Heart right ventricle (tissue), 16 donors: Measurements from ENCODE around the gene CHN2. TPM values are rescaled to one million over a fixed set of nuclear protein-coding genes. Genes with fewer than 3 reads are reported as not detected.
"Not testable (repeated sequence)": the region's sequence is repeated elsewhere in the genome, so short reads cannot be mapped to it uniquely, and the experiment has no call there.

Experiments used
- ATAC-seq, 8 donors: fragments of 200-7000 bp; cut with Tn5 transposase; one replicate each; pipeline ENCODE4 v1.9.1; 2020; ENCODE audit warnings: mild to moderate bottlenecking in 8 of 8, moderate library complexity in 8 of 8, moderate number of reproducible peaks in 1 of 8
- DNase-seq, 2 donors: peaks; one replicate each; pipeline ENCODE4 v3.0.0-alpha.2; 2020
- H3K27ac ChIP-seq, 10 donors: fragments of 200-600 bp; sonication (generic) in 2 of 10; one replicate each; pipeline versions ENCODE4 v1.5.0 to v1.8.0; 2020 to 2022; ENCODE audit warnings: mild to moderate bottlenecking in 3 of 10
- H3K27me3 ChIP-seq, 7 donors: fragments of 200-600 bp; one replicate each; pipeline ENCODE4 v1.8.0; 2021 to 2022; ENCODE audit warnings: mild to moderate bottlenecking in 2 of 7
- H3K36me3 ChIP-seq, 9 donors: fragments of 200-600 bp; sonication (generic) in 1 of 9; one replicate each; pipeline versions ENCODE4 v1.5.0 to v1.8.0; 2020 to 2022; ENCODE audit warnings: mild to moderate bottlenecking in 2 of 9
- H3K4me1 ChIP-seq, 9 donors: fragments of 200-600 bp; sonication (generic) in 1 of 9; one replicate each; pipeline versions ENCODE4 v1.5.0 to v1.8.0; 2020 to 2022; ENCODE audit warnings: mild to moderate bottlenecking in 4 of 9
- H3K4me3 ChIP-seq, 10 donors: fragments of 200-600 bp; sonication (generic) in 2 of 10; one replicate each; pipeline versions ENCODE4 v1.5.0 to v1.8.0; 2020 to 2022; ENCODE audit warnings: mild to moderate bottlenecking in 7 of 10, moderate library complexity in 2 of 10
- H3K9me3 ChIP-seq, 11 donors: fragments of 200-600 bp in 10 of 11; sonication (generic) in 2 of 11; one replicate each; pipeline versions ENCODE4 v1.5.0 to v1.8.0; 2013 to 2022; ENCODE audit warnings: mild to moderate bottlenecking in 2 of 11, control low read depth in 1 of 11, moderate library complexity in 1 of 11
- WGBS, 2 donors: extraction: QIAGEN DNeasy Blood & Tissue Kit; methylation state at CpG; one replicate each; pipeline ENCODE4 v1.1.7; 2013; ENCODE audit warnings: inconsistent platforms in 1 of 2; 5-methylcytosine and 5-hydroxymethylcytosine counted together
- intact Hi-C, 10 donors: fragments of 100-400 bp; cut with DNase I; formaldehyde crosslinking; loops; one replicate each; pipeline versions ENCODE4 v1.11.1 to v1.14.2; 2022
- polyA plus RNA-seq, 2 donors: library from polyadenylated mRNA; stranded (reverse); fragments of 200-250 nt; gene quantifications; one replicate each; pipeline ENCODE4 v1.2.3, GENCODE V29; 2013
- total RNA-seq, 10 donors: library from RNA; stranded (reverse); fragmentation: NEBNext Ultra II Directional in 3 of 10; extraction: Animal tissue kit (Norgen Biotek cat#: 25700) in 3 of 10; gene quantifications; one replicate each; pipeline versions ENCODE4 v1.2.1 to v1.2.4, GENCODE V29; 2021 to 2023
- TF ChIP-seq, protein P1 (sequence below), 9 donors: fragments of 200-600 bp; sonication (generic) in 2 of 9; IDR thresholded peaks; one replicate each; pipeline versions ENCODE4 v1.5.0 to v1.8.0; 2021 to 2022; ENCODE audit warnings: antibody characterized with exemption in 9 of 9, mild to moderate bottlenecking in 5 of 9, moderate library complexity in 1 of 9
- donor health status: Arrhythmogenic right ventricular cardiomyopathy.
- donor health status: ischemic (EF 13 %, LVEDD 7.1; RV severe dilation, severe dysfunction).
- donor health status: healthy with polysubstance abuse.
- donor health status: DM: no; HTN: yes; CAD: no.
- donor health status: DM: no; HTN: no; CAD: no.
- donor health status: ischemic (EF 25% LVEDD 6.9; RV normal size, moderate dysfunction).
- donor health status: ischemic (EF 25% LVEDD 5.7; RV mildly dilated, moderate dysfunction).
- donor health status: healthy.
- donor health status: DM: yes; HTN: yes; CAD: no.
- donor health status: Ischemic cardiomyopathy.
- donor health status: ischemic (EF 35%, LVEDD 5.7; RV mildly dilated, moderate dysfunction).
- donor health status: nonischemic (EF 11% LVEDD 7.7; RV severe dilation, severe dysfunction).
- donor health status: DM: yes; HTN: yes; CAD: no.
- donor health status: PGD.
- donor health status: ischemic (EF 29% LVEDD 5.4; RV normal size, mild dysfunction).
- donor health status: nonischemic (EF 23%, LVEDD 6.1; RV moderate dilation, normal function).

The CHN2 gene
- total and polyA plus RNA-seq, 12 donors: 5.9 to 54.9 (median 22.6) TPM

DNA sequence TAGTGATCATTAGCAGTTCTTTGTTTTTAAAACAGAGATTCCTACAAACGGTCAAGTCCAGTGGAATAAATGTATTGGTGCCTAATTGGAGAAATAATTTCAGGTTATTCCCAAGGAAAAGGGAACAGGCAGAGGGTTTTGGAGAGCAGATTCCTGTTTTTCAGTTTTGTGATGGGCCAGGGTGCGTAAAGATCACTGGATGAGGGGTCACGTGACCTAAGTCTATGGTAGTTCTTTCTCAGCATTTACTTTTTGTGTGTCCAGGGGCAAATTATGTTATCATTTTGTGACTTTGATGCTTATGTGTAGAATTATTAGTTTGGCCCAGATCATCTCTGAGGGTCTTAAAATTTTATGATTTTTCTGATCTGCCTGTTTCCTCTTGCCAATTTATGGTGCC, 15.2 kb downstream of the CHN2 start:
- no peaks in the 10 kb centered on the region for H3K9me3 ChIP-seq
- H3K27ac ChIP-seq: no peak overlapping the region
- no peaks in the 10 kb centered on the region for H3K27me3 ChIP-seq
- peaks cover 0 to 14% (median under 1%) of the 10 kb centered on the region in 9 donors for H3K4me1 ChIP-seq
- WGBS, 2 donors: 93% methylated on average over 3 of the region's 3 CpGs
- intact Hi-C loops: loop anchor here in 1 of 10 donors (10.0 kb wide), 1 partner anchor 195 kb away; no protein-coding TSS in a partner anchor
- no peak overlapping the region for H3K4me3 ChIP-seq
- ATAC-seq (no peak), DNase-seq (no peak)
- TF ChIP-seq, protein P1, sequence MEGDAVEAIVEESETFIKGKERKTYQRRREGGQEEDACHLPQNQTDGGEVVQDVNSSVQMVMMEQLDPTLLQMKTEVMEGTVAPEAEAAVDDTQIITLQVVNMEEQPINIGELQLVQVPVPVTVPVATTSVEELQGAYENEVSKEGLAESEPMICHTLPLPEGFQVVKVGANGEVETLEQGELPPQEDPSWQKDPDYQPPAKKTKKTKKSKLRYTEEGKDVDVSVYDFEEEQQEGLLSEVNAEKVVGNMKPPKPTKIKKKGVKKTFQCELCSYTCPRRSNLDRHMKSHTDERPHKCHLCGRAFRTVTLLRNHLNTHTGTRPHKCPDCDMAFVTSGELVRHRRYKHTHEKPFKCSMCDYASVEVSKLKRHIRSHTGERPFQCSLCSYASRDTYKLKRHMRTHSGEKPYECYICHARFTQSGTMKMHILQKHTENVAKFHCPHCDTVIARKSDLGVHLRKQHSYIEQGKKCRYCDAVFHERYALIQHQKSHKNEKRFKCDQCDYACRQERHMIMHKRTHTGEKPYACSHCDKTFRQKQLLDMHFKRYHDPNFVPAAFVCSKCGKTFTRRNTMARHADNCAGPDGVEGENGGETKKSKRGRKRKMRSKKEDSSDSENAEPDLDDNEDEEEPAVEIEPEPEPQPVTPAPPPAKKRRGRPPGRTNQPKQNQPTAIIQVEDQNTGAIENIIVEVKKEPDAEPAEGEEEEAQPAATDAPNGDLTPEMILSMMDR (IDR thresholded peaks at IDR 0.05): no peak
- H3K36me3 ChIP-seq: no peaks in the 10 kb centered on the region

DNA sequence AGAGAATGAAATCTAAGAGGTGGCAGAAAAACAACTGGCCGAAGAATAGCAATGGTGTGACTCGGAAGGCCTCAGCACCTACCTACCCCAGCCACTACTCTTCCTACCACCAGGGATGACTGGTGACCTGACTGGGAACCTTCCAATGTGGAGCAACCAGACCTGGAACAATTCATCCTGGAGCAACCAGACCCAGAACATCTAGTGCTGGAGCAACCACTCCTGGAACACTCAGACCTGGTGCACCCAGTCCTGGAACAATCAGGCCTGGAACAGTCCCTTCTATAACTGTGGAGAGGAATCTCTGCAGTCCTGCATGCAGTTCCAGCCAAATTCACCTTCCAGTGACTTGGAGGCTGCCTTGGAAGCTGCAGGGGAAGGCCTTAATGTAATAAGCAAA, 18.2 kb downstream of the CHN2 start:
- not testable (repeated sequence) for H3K36me3 ChIP-seq

DNA sequence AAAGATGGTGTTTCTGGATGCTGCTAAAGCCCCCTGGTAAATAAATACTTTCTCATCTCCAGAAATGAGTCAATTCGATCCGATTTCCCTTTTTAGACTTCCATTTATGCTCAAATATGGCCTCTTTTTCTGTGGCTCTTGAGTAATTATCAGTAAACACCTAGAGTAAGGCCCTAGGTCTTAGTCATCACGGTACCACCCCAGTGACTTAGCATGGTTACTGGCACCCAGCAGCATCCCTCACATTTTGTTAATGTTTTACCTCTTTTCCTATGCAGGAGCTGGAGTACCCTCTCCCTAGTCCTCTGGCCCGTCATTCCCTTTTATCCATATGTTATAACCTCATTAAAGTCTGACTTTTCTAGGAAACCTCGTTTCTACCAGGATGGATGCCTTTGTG, 19.5 kb downstream of the CHN2 start:
- WGBS, 2 donors: 94 to 95% methylated on average over 5 of the region's 5 CpGs
- TF ChIP-seq, protein P1 (IDR thresholded peaks at IDR 0.05): no peak
- Histone ChIP-seq H3K4me3 (no peak overlapping the region), H3K9me3 (no peaks in the 10 kb centered on the region), H3K27ac (no peak overlapping the region), H3K27me3 (no peaks in the 10 kb centered on the region), H3K36me3 (no peaks in the 10 kb centered on the region), H3K4me1 (peaks cover 0 to 24% (median 9%) of the 10 kb centered on the region in 9 donors)
- no peak for ATAC-seq
- no peak for DNase-seq
- intact Hi-C loops: no loop called here

More for the DNA sequence above, 18.2 kb downstream of the CHN2 start:
- H3K4me3 ChIP-seq, DNase-seq, intact Hi-C loops, H3K27ac ChIP-seq, H3K9me3 ChIP-seq, H3K27me3 ChIP-seq, ATAC-seq: not testable (repeated sequence)
- H3K4me1 ChIP-seq: peaks cover 0 to 24% (median 9%) of the 10 kb centered on the region in 9 donors
- WGBS, 2 donors: 96 to 100% methylated on average over 2 of the region's 2 CpGs

DNA sequence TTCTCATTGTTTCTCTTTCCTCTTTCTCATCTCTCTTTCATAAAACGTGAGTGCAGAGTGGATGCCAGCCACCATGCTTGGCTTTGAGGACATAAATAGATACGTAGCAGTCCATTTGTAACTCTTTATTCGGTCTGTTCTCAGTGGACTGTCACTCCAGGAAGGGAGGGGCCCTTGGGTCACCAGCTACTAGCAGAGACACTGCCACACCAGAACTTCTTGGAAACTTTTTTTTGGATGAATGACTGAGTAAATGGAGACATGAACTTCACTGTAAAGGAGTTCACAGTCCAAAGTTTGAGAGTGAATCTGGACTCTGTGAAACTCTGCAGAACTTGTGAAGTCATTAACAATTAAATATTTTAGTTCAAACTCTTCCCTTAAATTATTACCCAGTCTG, 20.2 kb downstream of the CHN2 start:
- peak in 6 of 8 donors; percentile 49 to 70 (median 56) for ATAC-seq

DNA sequence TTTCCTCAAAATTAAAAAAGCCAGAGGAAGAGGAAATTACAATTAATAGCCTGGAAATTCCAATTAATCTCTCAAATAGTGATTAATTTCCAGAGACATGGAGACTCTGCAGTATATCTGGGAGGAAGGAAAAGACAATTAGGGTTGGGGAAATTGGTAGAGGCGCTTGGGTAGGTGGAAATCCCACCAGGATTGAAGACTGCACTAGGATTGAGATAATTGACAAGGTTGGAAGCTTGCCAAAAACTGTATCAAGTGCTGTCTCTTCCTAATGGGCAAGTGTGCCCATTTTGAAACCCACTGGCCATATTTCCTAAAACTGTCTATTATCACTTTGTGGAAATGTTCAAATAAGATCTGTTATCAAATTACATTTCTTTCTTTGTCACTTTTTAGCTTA, 21.6 kb downstream of the CHN2 start:
- H3K27ac ChIP-seq: no peak overlapping the region
- peaks cover 0 to 8% (median 0%) of the 10 kb centered on the region in 11 donors for H3K9me3 ChIP-seq
- no peaks in the 10 kb centered on the region for H3K27me3 ChIP-seq
- no peak overlapping the region for H3K4me3 ChIP-seq
- 72 to 75% methylated on average over 1 of the region's 1 CpG for WGBS, 2 donors
- intact Hi-C loops: no loop called here
- H3K4me1 ChIP-seq: peaks cover 0 to 24% (median 9%) of the 10 kb centered on the region in 9 donors
- DNase-seq (no peak), ATAC-seq (no peak)
- TF ChIP-seq, protein P1 (IDR thresholded peaks at IDR 0.05): no peak
- no peaks in the 10 kb centered on the region for H3K36me3 ChIP-seq

More for the DNA sequence above, 20.2 kb downstream of the CHN2 start:
- TF ChIP-seq, protein P1 (IDR thresholded peaks at IDR 0.05): no peak
- Histone ChIP-seq H3K27ac (no peak overlapping the region), H3K27me3 (no peaks in the 10 kb centered on the region), H3K4me1 (peaks cover 0 to 24% (median 9%) of the 10 kb centered on the region in 9 donors), H3K4me3 (no peak overlapping the region), H3K9me3 (no peaks in the 10 kb centered on the region), H3K36me3 (no peaks in the 10 kb centered on the region)
- 17 to 24% methylated on average over 3 of the region's 3 CpGs for WGBS, 2 donors
- intact Hi-C loops: no loop called here
- no peak for DNase-seq
